CD4-positive, alpha-beta T cell (primary cell): ENCODE results near the gene ZNF211. TPM values are rescaled to one million over a fixed set of nuclear protein-coding genes. Genes with fewer than 3 reads are reported as not detected.

Experiments
- ATAC-seq: fragments of 200-7000 bp; cut with Tn5 transposase; one replicate; pipeline ENCODE4 v1.10.0; 2022; ENCODE audit warnings: mild to moderate bottlenecking; ENCODE audit not compliant: poor library complexity
- CTCF ChIA-PET: fragments of 350-600 bp; sonication (Branson Sonifier 250); formaldehyde crosslinking; loops from one replicate; lab custom pipeline; 2021; ENCODE audit warnings: antibody characterized with exemption, inconsistent platforms; lab: Charles Lee
- POLR2A ChIA-PET: fragments of 350-600 bp; sonication (Branson Sonifier 250); formaldehyde crosslinking; loops from one replicate; lab custom pipeline; 2021; ENCODE audit warnings: antibody characterized with exemption, inconsistent platforms; lab: Charles Lee
- DNase-seq, 14 experiments: peaks; one replicate each; pipeline ENCODE4 v3.0.0-alpha.2; 2013 to 2020; ENCODE audit warnings: mixed read lengths in 2 of 14
- H3K27ac ChIP-seq, 2 donors: one replicate each; pipeline versions ENCODE4 v1.5.1 to v1.7.0; 2013; ENCODE audit warnings: low read length in 2 of 2, low read depth in 1 of 2, mild to moderate bottlenecking in 1 of 2
- H3K27me3 ChIP-seq, 2 experiments: 1 replicate in 1 of 2; 2 replicates in 1 of 2; pipeline versions ENCODE4 v1.6.1 to v1.7.0; 2013; ENCODE audit warnings: low read length in 2 of 2, control low read depth in 1 of 2, mild to moderate bottlenecking in 1 of 2, moderate library complexity in 1 of 2; ENCODE audit not compliant: insufficient read depth in 2 of 2, control insufficient read depth in 1 of 2
- H3K36me3 ChIP-seq: one replicate; pipeline ENCODE4 v1.6.1; 2013; ENCODE audit warnings: low read length, control low read depth; ENCODE audit not compliant: insufficient read depth
- H3K4me1 ChIP-seq: one replicate; pipeline ENCODE4 v1.6.1; 2013; ENCODE audit warnings: low read length, control low read depth; ENCODE audit not compliant: insufficient read depth
- H3K4me3 ChIP-seq: one replicate; pipeline ENCODE4 v1.5.1; 2013; ENCODE audit warnings: mild to moderate bottlenecking, low read length, moderate library complexity
- H3K9me3 ChIP-seq, 2 experiments: 1 replicate in 1 of 2; 2 replicates in 1 of 2; pipeline versions ENCODE4 v1.6.1 to v1.7.0; 2013; ENCODE audit warnings: low read length in 2 of 2, mild to moderate bottlenecking in 2 of 2, control low read depth in 1 of 2, moderate library complexity in 1 of 2; ENCODE audit not compliant: control insufficient read depth in 1 of 2, insufficient read depth in 1 of 2
- H3K27ac Mint-ChIP-seq: one replicate; pipeline ENCODE4 v1.8.0; 2020; ENCODE audit warnings: mixed read lengths
- H3K27me3 Mint-ChIP-seq: one replicate; pipeline ENCODE4 v1.8.0; 2021; ENCODE audit warnings: mixed read lengths
- H3K36me3 Mint-ChIP-seq: one replicate; pipeline ENCODE4 v1.8.0; 2021; ENCODE audit warnings: low read depth, mixed read lengths
- H3K4me1 Mint-ChIP-seq: one replicate; pipeline ENCODE4 v1.8.0; 2021; ENCODE audit warnings: low read depth, mixed read lengths
- H3K4me3 Mint-ChIP-seq: one replicate; pipeline ENCODE4 v1.8.0; 2020; ENCODE audit warnings: mild to moderate bottlenecking, mixed read lengths
- H3K9me3 Mint-ChIP-seq: one replicate; pipeline ENCODE4 v1.8.0; 2020; ENCODE audit warnings: mixed read lengths
- intact Hi-C, 2 experiments: fragments of 100-400 bp; cut with DNase I in 1 of 2; cut with micrococcal nuclease in 1 of 2; formaldehyde crosslinking; loops; one replicate each; pipeline versions ENCODE4 v1.15.1 to v1.9.0; 2023 to 2025; cut with DNase I, micrococcal nuclease
- total RNA-seq, 174 experiments: library from RNA in 2 of 174; stranded (reverse) in 2 of 174; gene quantifications; one replicate each; pipeline ENCODE4 v1.2.3 and lab custom pipeline; 2021 to 2026
- TF ChIP-seq, protein P1 (sequence below): fragments of 200-600 bp; IDR thresholded peaks from one replicate; pipeline ENCODE4 v1.8.0; 2022; ENCODE audit warnings: antibody characterized with exemption, mild to moderate bottlenecking

ZNF211 gene
- total RNA-seq, 2 experiments from 2014 or later = 29.3 to 30.5 TPM

DNA sequence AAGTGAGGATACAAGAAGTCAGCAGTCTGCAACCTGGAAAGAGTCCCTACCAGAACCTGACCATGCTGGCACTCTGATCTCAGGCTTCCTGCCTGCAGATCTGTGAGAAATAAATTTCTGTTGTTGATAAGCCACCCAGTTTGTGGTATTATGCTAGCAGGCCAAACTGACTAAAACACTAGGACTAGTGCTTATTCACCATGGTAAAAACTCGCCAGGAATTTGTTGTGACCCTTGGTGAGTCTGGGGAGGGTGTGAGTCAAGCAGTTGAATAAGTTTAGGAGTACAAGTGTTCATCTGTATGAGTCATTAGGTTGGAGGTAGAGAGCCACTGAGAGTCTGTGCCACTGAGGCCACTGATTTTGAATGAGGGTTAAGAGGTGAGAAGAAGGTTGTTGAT, 45.4 kb upstream of the ZNF211 start:
- Mint-ChIP-seq H3K4me1 (peaks cover 19% of the 10 kb centered on the region), H3K9me3 (peaks cover 32% of the 10 kb centered on the region), H3K27ac (no peak overlapping the region), H3K4me3 (no peak overlapping the region), H3K27me3 (no peaks in the 10 kb centered on the region), H3K36me3 (peaks cover 89% of the 10 kb centered on the region)
- no peak overlapping the region for H3K4me3 ChIP-seq
- no peak overlapping the region for H3K27ac ChIP-seq
- TF ChIP-seq, protein P1, sequence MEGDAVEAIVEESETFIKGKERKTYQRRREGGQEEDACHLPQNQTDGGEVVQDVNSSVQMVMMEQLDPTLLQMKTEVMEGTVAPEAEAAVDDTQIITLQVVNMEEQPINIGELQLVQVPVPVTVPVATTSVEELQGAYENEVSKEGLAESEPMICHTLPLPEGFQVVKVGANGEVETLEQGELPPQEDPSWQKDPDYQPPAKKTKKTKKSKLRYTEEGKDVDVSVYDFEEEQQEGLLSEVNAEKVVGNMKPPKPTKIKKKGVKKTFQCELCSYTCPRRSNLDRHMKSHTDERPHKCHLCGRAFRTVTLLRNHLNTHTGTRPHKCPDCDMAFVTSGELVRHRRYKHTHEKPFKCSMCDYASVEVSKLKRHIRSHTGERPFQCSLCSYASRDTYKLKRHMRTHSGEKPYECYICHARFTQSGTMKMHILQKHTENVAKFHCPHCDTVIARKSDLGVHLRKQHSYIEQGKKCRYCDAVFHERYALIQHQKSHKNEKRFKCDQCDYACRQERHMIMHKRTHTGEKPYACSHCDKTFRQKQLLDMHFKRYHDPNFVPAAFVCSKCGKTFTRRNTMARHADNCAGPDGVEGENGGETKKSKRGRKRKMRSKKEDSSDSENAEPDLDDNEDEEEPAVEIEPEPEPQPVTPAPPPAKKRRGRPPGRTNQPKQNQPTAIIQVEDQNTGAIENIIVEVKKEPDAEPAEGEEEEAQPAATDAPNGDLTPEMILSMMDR = no peak
- H3K9me3 ChIP-seq = peaks cover 60 to 79% of the 10 kb centered on the region in 2 experiments
- DNase-seq (no peak), ATAC-seq (no peak)
- H3K36me3 ChIP-seq = peaks cover 32% of the 10 kb centered on the region
- CTCF ChIA-PET = no interaction called here
- H3K4me1 ChIP-seq = peaks cover 22% of the 10 kb centered on the region
- H3K27me3 ChIP-seq = no peaks in the 10 kb centered on the region
- intact Hi-C loops = loop anchor here in 1 of 2 experiments (10.0 kb wide), 1 partner anchor 567 kb away; the partner anchor contains the start of gene ZNF329
- POLR2A ChIA-PET = no interaction called here

DNA sequence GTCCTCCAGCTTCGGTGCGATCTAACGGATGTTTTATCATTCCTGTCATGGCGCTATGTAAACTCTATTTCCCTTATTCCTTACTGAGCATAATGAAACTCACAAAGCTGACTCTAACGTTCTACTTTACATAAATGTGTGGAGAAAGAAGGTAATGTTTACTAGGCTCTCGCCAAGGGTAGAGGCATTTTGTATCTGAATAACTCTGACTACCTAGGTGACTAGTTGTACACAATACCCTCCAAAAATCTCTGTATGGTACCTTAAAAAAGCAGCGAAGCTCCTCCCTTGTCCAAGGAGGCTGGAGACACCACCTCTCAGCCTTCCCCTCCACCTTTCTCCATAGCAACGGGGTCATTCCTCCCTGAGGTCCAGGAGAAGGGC, 33.6 kb upstream of the ZNF211 start:
- CTCF ChIA-PET = no interaction called here

DNA sequence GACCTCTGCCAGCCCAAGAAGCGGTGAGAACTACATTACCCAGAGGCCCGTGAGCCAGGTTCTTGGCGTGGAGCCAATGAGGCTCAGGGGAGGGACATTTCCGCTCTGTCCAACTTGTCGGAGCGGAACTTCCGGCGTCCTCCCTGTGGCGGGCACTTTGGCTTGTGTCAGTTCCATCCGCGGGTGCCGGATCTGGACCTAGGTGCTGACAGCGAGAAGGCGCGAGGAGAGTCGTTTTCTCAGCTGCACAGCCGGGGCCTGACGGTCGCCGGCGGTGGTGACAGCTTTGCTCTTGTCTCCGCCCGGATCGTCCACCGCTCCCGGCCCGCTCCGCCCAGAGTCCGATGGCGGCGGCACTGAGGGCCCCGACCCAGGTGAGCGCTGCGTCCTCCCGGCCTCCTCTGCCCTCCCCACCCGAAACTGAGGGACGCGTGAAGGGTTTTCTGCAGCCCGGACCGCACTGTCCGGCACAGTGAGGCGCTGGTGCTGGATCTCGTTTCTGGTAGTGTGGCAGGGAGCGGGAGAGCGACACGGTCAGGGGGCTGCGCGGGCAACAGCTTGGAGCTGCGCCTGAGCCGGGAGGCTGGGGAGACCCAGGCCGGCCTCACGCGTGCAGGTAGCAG, 33.1 kb upstream of the ZNF211 start, which contains the start of gene ZNF530:
TSS of gene ZNF530 (plus strand) at position 125 of the 623 bp plus-strand sequence. CDS start 4,461 bp downstream, outside the sequence.
- intact Hi-C loops = loop anchor here in 1 of 2 experiments (1.0 to 2.0 kb wide), 2 partner anchors 15 to 21 kb away; partner anchors contain the start of gene ZIK1
- POLR2A ChIA-PET = interaction anchor here (0.6 to 2.0 kb wide), 8 partner anchors 12 to 402 kb away, joined by 3 to 5 read pairs (median 4); partner anchors contain the start of genes ZIK1, ZNF134, ZNF211 and ZNF416
- peaks cover 60% of the 10 kb centered on the region for H3K36me3 Mint-ChIP-seq

More for the DNA sequence above, 33.6 kb upstream of the ZNF211 start:
- TF ChIP-seq, protein P1 = no peak
- ATAC-seq (peak; percentile 26), DNase-seq (no peak)
- H3K4me3 Mint-ChIP-seq = peak overlapping the region; percentile 91
- no peaks in the 10 kb centered on the region for H3K27me3 Mint-ChIP-seq
- peak overlapping the region; percentile 52 for H3K27ac Mint-ChIP-seq
- peaks cover 27% of the 10 kb centered on the region for H3K9me3 Mint-ChIP-seq
- intact Hi-C loops = loop anchor here in 1 of 2 experiments (1.0 to 2.0 kb wide), 2 partner anchors 15 to 20 kb away; partner anchors contain the start of gene ZIK1
- peaks cover 27% of the 10 kb centered on the region for H3K4me1 Mint-ChIP-seq
- Histone ChIP-seq H3K4me1 (peaks cover 15% of the 10 kb centered on the region), H3K9me3 (peaks cover 18 to 24% of the 10 kb centered on the region in 2 experiments), H3K36me3 (peaks cover 19% of the 10 kb centered on the region), H3K4me3 (peak overlapping the region; percentile 77), H3K27ac (peak overlapping the region in 1 of 2 donors; percentile 29), H3K27me3 (no peaks in the 10 kb centered on the region)
- H3K36me3 Mint-ChIP-seq = peaks cover 59% of the 10 kb centered on the region
- POLR2A ChIA-PET = interaction anchor here (0.6 to 2.0 kb wide), 7 partner anchors 14 to 403 kb away, joined by 3 to 5 read pairs (median 4); partner anchors contain the start of genes ZIK1, ZNF134, ZNF211 and ZNF416

More for the DNA sequence above, 33.1 kb upstream of the ZNF211 start, which contains the start of gene ZNF530:
- Mint-ChIP-seq H3K27ac (peak within 1 kb of the TSS; percentile 52), H3K9me3 (peaks cover 30% of the 10 kb centered on the region), H3K27me3 (no peaks in the 10 kb centered on the region), H3K4me1 (peaks cover 27% of the 10 kb centered on the region), H3K4me3 (peak within 1 kb of the TSS; percentile 91)
- Histone ChIP-seq H3K9me3 (peaks cover 14 to 29% of the 10 kb centered on the region in 2 experiments), H3K27me3 (no peaks in the 10 kb centered on the region), H3K4me1 (peaks cover 15% of the 10 kb centered on the region), H3K4me3 (peak within 1 kb of the TSS; percentile 77), H3K36me3 (peaks cover 24% of the 10 kb centered on the region), H3K27ac (peak within 1 kb of the TSS in 1 of 2 donors; percentile 29)
- DNase-seq (peak; percentile 67 to 92 (median 83)), ATAC-seq (peak; percentile 91)
- CTCF ChIA-PET = interaction anchor here (1.0 kb wide), 1 partner anchor 21 kb away, joined by 3 read pairs; the partner anchor contains the start of gene ZNF416
- TF ChIP-seq, protein P1 = no peak
